Kidney (tissue), 11 donors: ENCODE results near the gene POM121C. TPM values are rescaled to one million over a fixed set of nuclear protein-coding genes. Genes with fewer than 3 reads are reported as not detected.
"Not testable (repeated sequence)": the region's sequence is repeated elsewhere in the genome, so short reads cannot be mapped to it uniquely, and the experiment has no call there.

ENCODE experiments used
- DNase-seq, 5 donors: peaks; one replicate each; pipeline ENCODE4 v3.0.0-alpha.2; 2013 to 2020
- FAIRE-seq: peaks from 2 replicates; lab custom pipeline; 2012; peaks lifted over from hg19 to GRCh38; lab: Jason Lieb, UNC
- H3K27ac ChIP-seq, 2 donors: one replicate each; pipeline ENCODE4 v1.7.0; 2013; ENCODE audit warnings: low read depth in 2 of 2, low read length in 2 of 2, inconsistent platforms in 1 of 2
- H3K27me3 ChIP-seq: one replicate; pipeline ENCODE4 v1.7.1; 2013; ENCODE audit warnings: low read length, inconsistent platforms; ENCODE audit not compliant: control insufficient read depth, insufficient read depth
- H3K36me3 ChIP-seq, 3 donors: one replicate each; pipeline versions ENCODE4 v1.7.0 to v1.7.1; 2013; ENCODE audit warnings: low read length in 3 of 3, control low read depth in 1 of 3, inconsistent platforms in 1 of 3; ENCODE audit not compliant: insufficient read depth in 3 of 3, control insufficient read depth in 2 of 3
- H3K4me1 ChIP-seq, 3 donors: one replicate each; pipeline versions ENCODE4 v1.7.0 to v1.7.1; 2013; ENCODE audit warnings: low read length in 3 of 3, inconsistent platforms in 1 of 3, low read depth in 1 of 3; ENCODE audit not compliant: control insufficient read depth in 2 of 3, insufficient read depth in 2 of 3
- H3K4me3 ChIP-seq, 3 donors: one replicate each; pipeline versions ENCODE4 v1.7.0 to v1.8.1; 2013; ENCODE audit warnings: low read length in 3 of 3, control low read depth in 1 of 3, inconsistent platforms in 1 of 3
- H3K9ac ChIP-seq, 3 donors: one replicate each; pipeline versions ENCODE4 v1.7.0 to v1.7.1; 2013; ENCODE audit warnings: low read length in 3 of 3, control low read depth in 1 of 3, inconsistent platforms in 1 of 3
- H3K9me3 ChIP-seq, 3 donors: one replicate each; pipeline versions ENCODE4 v1.7.0 to v1.7.1; 2013; ENCODE audit warnings: low read length in 3 of 3, control low read depth in 1 of 3, inconsistent platforms in 1 of 3; ENCODE audit not compliant: control insufficient read depth in 2 of 3, insufficient read depth in 1 of 3
- intact Hi-C: fragments of 100-400 bp; cut with DNase I; formaldehyde crosslinking; loops from one replicate; pipeline ENCODE4 v1.11.1; 2022
- polyA plus RNA-seq: library from polyadenylated mRNA; stranded (reverse); fragments of 350-450 nt; fragmentation: Illumina TruSeq; extraction: RNeasy Lipid Tissue Mini Kit (QIAGEN cat#74804); gene quantifications from one replicate; pipeline ENCODE4 v1.2.3, GENCODE V29; 2014; ENCODE audit warnings: low read depth, low replicate concordance; ENCODE audit not compliant: insufficient read depth
- total RNA-seq: library from RNA; stranded (reverse); fragmentation: NEBNext Ultra II Directional; extraction: Animal tissue kit (Norgen Biotek cat#: 25700); gene quantifications from one replicate; pipeline ENCODE4 v1.2.1, GENCODE V29; 2021
- donor health status: control.
- donor health status: control.
- donor health status: DM: yes; HTN: yes; CAD: no.
- donor health status: Normal renal cell carcinoma (clear cell type).

The POM121C gene
- total and polyA plus RNA-seq, 2 donors from 2014 or later, result 8.6 to 47.2 TPM

- FAIRE-seq, H3K27ac ChIP-seq, H3K27me3 ChIP-seq, intact Hi-C loops, H3K9me3 ChIP-seq, H3K4me1 ChIP-seq, H3K36me3 ChIP-seq, H3K9ac ChIP-seq, H3K4me3 ChIP-seq: not testable (repeated sequence)
- DNase-seq, result peak in 1 of 5 donors; percentile 66
These were observed 66.9 kb downstream of the POM121C start for GRCh38 chr7:75419210-75419609.

- H3K4me3 ChIP-seq, H3K9ac ChIP-seq, H3K9me3 ChIP-seq, H3K4me1 ChIP-seq, H3K27me3 ChIP-seq, H3K27ac ChIP-seq, H3K36me3 ChIP-seq, intact Hi-C loops, DNase-seq, FAIRE-seq: not testable (repeated sequence)
These were observed 67.7 kb downstream of the POM121C start for GRCh38 chr7:75418292-75418858.

- FAIRE-seq, H3K27ac ChIP-seq, H3K4me3 ChIP-seq, H3K4me1 ChIP-seq, H3K9ac ChIP-seq, H3K36me3 ChIP-seq, DNase-seq, H3K27me3 ChIP-seq, intact Hi-C loops, H3K9me3 ChIP-seq: not testable (repeated sequence)
These were observed 69.3 kb downstream of the POM121C start for GRCh38 chr7:75416787-75417186.

GRCh38 chr7:75415829-75416373, 70.2 kb downstream of the POM121C start:
- H3K27me3 ChIP-seq, DNase-seq, H3K36me3 ChIP-seq, H3K4me1 ChIP-seq, H3K4me3 ChIP-seq, intact Hi-C loops, FAIRE-seq, H3K9me3 ChIP-seq, H3K27ac ChIP-seq, H3K9ac ChIP-seq: not testable (repeated sequence)

GRCh38 chr7:75415428-75415817, 70.7 kb downstream of the POM121C start:
- H3K4me3 ChIP-seq, H3K4me1 ChIP-seq, intact Hi-C loops, DNase-seq, H3K9ac ChIP-seq, FAIRE-seq, H3K9me3 ChIP-seq, H3K36me3 ChIP-seq, H3K27me3 ChIP-seq, H3K27ac ChIP-seq: not testable (repeated sequence)

- H3K9me3 ChIP-seq, intact Hi-C loops, H3K9ac ChIP-seq, FAIRE-seq, DNase-seq, H3K36me3 ChIP-seq, H3K27me3 ChIP-seq, H3K27ac ChIP-seq, H3K4me1 ChIP-seq, H3K4me3 ChIP-seq: not testable (repeated sequence)
These were observed 71.2 kb downstream of the POM121C start for GRCh38 chr7:75414708-75415427.

GRCh38 chr7:75414204-75414603, 71.9 kb downstream of the POM121C start:
- H3K9me3 ChIP-seq, H3K36me3 ChIP-seq, intact Hi-C loops, H3K4me3 ChIP-seq, H3K27ac ChIP-seq, H3K9ac ChIP-seq, FAIRE-seq, H3K4me1 ChIP-seq, DNase-seq, H3K27me3 ChIP-seq: not testable (repeated sequence)

GRCh38 chr7:75410823-75411173, 75.3 kb downstream of the POM121C start:
- FAIRE-seq, H3K27me3 ChIP-seq, intact Hi-C loops, H3K36me3 ChIP-seq, H3K9me3 ChIP-seq, H3K4me3 ChIP-seq, H3K4me1 ChIP-seq, H3K27ac ChIP-seq, H3K9ac ChIP-seq, DNase-seq: not testable (repeated sequence)
